Kidney glomerular epithelial cell (primary cell): ENCODE results near the gene CRYBA2.

ENCODE experiments used
- DNase-seq: peaks from one replicate; lab custom pipeline; 2025; lab: John Stamatoyannopoulos, UW

The CRYBA2 gene

GRCh38 chr2:218999021-218999880 lies 6.0 kb upstream of the CRYBA2 start:
- no peak for DNase-seq

- no peak for DNase-seq
Measured at GRCh38 chr2:218998414-218999002, 5.3 kb upstream of the CRYBA2 start.

GRCh38 chr2:218997731-218998130 lies 4.5 kb upstream of the CRYBA2 start:
- DNase-seq = no peak

- DNase-seq = no peak
Measured at GRCh38 chr2:218996937-218997336, 3.7 kb upstream of the CRYBA2 start.

GRCh38 chr2:218995972-218996711 lies 2.9 kb upstream of the CRYBA2 start:
- peak; percentile 19 for DNase-seq

- DNase-seq = no peak
Measured at GRCh38 chr2:218995561-218995960, 2.3 kb upstream of the CRYBA2 start.

GRCh38 chr2:218992703-218993344 lies 398 bp downstream of the CRYBA2 start:
- no peak for DNase-seq

- DNase-seq = no peak
Measured at GRCh38 chr2:218992196-218992595, 1.0 kb downstream of the CRYBA2 start.

- no peak for DNase-seq
Measured at GRCh38 chr2:218991674-218992168, 1.5 kb downstream of the CRYBA2 start.

- no peak for DNase-seq
Measured at GRCh38 chr2:218990612-218991011, 2.6 kb downstream of the CRYBA2 start.

GRCh38 chr2:218990052-218990451 lies 3.2 kb downstream of the CRYBA2 start:
- DNase-seq = no peak

GRCh38 chr2:218988650-218989049 lies 4.6 kb downstream of the CRYBA2 start:
- no peak for DNase-seq

GRCh38 chr2:218988164-218988563 lies 5.1 kb downstream of the CRYBA2 start:
- no peak for DNase-seq

GRCh38 chr2:218986148-218986761 lies 7.0 kb downstream of the CRYBA2 start:
- DNase-seq = no peak

- DNase-seq = no peak
Measured at GRCh38 chr2:218985325-218986091, 7.7 kb downstream of the CRYBA2 start.

- no peak for DNase-seq
Measured at GRCh38 chr2:218985021-218985324, 8.2 kb downstream of the CRYBA2 start, which contains the start of gene FEV. Gene FEV (minus strand): TSS chr2:218985184. CDS start chr2:218985075, 109 bp downstream.

GRCh38 chr2:218984239-218985020 lies 8.8 kb downstream of the CRYBA2 start:
- no peak for DNase-seq

- DNase-seq = no peak
Measured at GRCh38 chr2:218983934-218984238, 9.3 kb downstream of the CRYBA2 start.

- DNase-seq = no peak
Measured at GRCh38 chr2:218983263-218983933, 9.8 kb downstream of the CRYBA2 start.
